Thyroid gland (tissue), 4 donors: ENCODE data around the gene DOCK9.

Experiments used
- POLR2A ChIP-seq, 2 donors: fragments of 450-650 bp; IDR thresholded peaks; one replicate each; pipeline ENCODE4 v1.6.1; 2017; ENCODE audit warnings: antibody characterized with exemption in 2 of 2, mild to moderate bottlenecking in 2 of 2, moderate library complexity in 1 of 2
- TF ChIP-seq, protein P1 (sequence below), 6 experiments: fragments of 200-600 bp in 3 of 6; fragments of 450-650 bp in 3 of 6; sonication (generic) in 3 of 6; IDR thresholded peaks; one replicate each; pipeline ENCODE4 v1.5.1; 2016 to 2019; ENCODE audit warnings: antibody characterized with exemption in 6 of 6, mild to moderate bottlenecking in 2 of 6, inconsistent platforms in 1 of 6, moderate library complexity in 1 of 6

DNA sequence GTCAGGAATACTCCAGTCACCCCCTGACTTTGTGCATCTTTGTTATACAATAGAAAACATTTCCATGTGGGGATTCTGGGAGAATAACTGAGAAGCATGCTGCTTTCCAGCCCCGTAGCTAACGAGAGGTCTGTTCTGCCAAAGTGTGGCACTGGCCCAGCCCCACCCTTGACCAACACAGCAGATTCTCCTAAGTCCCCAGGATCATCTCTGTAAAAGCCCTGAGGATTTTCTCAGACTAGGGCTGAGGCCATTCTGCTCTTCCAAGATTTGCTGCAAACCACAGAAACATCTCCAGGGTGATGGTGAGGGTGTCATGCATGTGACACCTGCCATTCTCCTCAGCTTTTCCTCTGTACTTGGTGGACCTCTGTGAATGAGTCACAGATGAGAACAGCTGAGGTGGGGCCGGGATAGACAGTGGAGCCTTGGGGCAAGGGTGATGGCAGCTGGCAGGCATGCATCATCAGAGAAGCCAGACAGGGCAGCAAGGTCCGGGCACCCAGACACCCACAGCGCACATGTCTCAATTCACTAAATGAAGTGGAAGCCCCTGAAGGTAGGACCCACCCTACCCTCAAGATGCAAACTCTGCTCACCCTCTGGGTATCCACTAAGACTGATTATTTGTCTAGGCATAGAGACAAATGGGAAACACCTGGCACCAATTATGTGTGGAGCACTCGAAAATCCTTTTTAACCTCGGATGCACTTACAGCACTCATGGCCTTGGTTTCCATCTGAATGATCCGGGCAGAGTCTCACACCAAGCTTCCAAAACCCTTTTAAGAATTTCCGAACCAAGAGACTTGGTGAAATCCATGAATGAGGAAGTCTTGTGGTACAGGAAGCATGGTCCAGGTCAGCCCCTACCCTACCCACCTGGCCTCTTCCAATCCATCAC, 20.1 kb upstream of the DOCK9 start:
- TF ChIP-seq, protein P1, sequence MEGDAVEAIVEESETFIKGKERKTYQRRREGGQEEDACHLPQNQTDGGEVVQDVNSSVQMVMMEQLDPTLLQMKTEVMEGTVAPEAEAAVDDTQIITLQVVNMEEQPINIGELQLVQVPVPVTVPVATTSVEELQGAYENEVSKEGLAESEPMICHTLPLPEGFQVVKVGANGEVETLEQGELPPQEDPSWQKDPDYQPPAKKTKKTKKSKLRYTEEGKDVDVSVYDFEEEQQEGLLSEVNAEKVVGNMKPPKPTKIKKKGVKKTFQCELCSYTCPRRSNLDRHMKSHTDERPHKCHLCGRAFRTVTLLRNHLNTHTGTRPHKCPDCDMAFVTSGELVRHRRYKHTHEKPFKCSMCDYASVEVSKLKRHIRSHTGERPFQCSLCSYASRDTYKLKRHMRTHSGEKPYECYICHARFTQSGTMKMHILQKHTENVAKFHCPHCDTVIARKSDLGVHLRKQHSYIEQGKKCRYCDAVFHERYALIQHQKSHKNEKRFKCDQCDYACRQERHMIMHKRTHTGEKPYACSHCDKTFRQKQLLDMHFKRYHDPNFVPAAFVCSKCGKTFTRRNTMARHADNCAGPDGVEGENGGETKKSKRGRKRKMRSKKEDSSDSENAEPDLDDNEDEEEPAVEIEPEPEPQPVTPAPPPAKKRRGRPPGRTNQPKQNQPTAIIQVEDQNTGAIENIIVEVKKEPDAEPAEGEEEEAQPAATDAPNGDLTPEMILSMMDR (IDR thresholded peaks at IDR 0.05), result no peak
- TF ChIP-seq POLR2A (IDR thresholded peaks at IDR 0.05), result no peak
